A673 (cell line): ENCODE measurements around the gene ADCYAP1R1. TPM values are rescaled to one million over a fixed set of nuclear protein-coding genes. Genes with fewer than 3 reads are reported as not detected.
"Not testable (repeated sequence)": the region's sequence is repeated elsewhere in the genome, so short reads cannot be mapped to it uniquely, and the experiment has no call there.

Source experiments
- BruUV-seq: library from RNA; stranded (reverse); fragments of 400-500 nt; replicated peaks from 2 replicates; lab custom pipeline; 2021; lab: Mats Ljungman, UMichigan
- CTCF ChIA-PET: fragments of 300-600 bp; sonication (Branson Sonifier 250); formaldehyde crosslinking; loops from one replicate; lab custom pipeline; 2022; ENCODE audit warnings: antibody characterized with exemption; lab: Charles Lee
- POLR2A ChIA-PET: fragments of 300-600 bp; sonication (Branson Sonifier 250); formaldehyde crosslinking; loops from one replicate; lab custom pipeline; 2022; ENCODE audit warnings: antibody characterized with exemption; ENCODE audit not compliant: low non-redundant PET; lab: Charles Lee
- DNase-seq: peaks from one replicate; pipeline ENCODE4 v3.0.0-alpha.2; 2015; ENCODE audit warnings: low spot score
- H3K27ac ChIP-seq: fragments of 200-600 bp; sonication (generic); 2 replicates; pipeline ENCODE4 v1.5.1; 2016; ENCODE audit warnings: mixed run types, low read depth, mild to moderate bottlenecking, mixed read lengths, antibody characterized with exemption, low read length; ENCODE audit not compliant: poor library complexity, severe bottlenecking
- H3K27me3 ChIP-seq: fragments of 200-600 bp; sonication (generic); replicated peaks from 2 replicates; pipeline ENCODE4 v1.6.1; 2017; ENCODE audit warnings: mixed run types, low read depth, mild to moderate bottlenecking, mixed read lengths, antibody characterized with exemption, low read length; ENCODE audit not compliant: insufficient read depth, poor library complexity
- H3K36me3 ChIP-seq: fragments of 200-600 bp; sonication (generic); 2 replicates; pipeline ENCODE4 v1.6.1; 2016; ENCODE audit warnings: mixed run types, mild to moderate bottlenecking, mixed read lengths, antibody characterized with exemption, low read length; ENCODE audit not compliant: insufficient read depth, poor library complexity, severe bottlenecking
- H3K4me1 ChIP-seq: fragments of 200-600 bp; sonication (generic); 2 replicates; pipeline ENCODE4 v1.6.1; 2017; ENCODE audit warnings: mixed run types, mild to moderate bottlenecking, mixed read lengths, antibody characterized with exemption, low read length; ENCODE audit not compliant: insufficient read depth, poor library complexity, severe bottlenecking
- H3K4me3 ChIP-seq: fragments of 200-600 bp; sonication (generic); 2 replicates; pipeline ENCODE4 v1.5.1; 2016; ENCODE audit warnings: low read depth, mixed run types, mild to moderate bottlenecking, mixed read lengths, low read length; ENCODE audit not compliant: poor library complexity, severe bottlenecking
- H3K9me3 ChIP-seq: fragments of 200-600 bp; sonication (generic); 2 replicates; pipeline ENCODE4 v1.6.1; 2016; ENCODE audit warnings: mixed run types, low read depth, mild to moderate bottlenecking, mixed read lengths, antibody characterized with exemption, low read length; ENCODE audit not compliant: poor library complexity, severe bottlenecking
- EZH2 ChIP-seq: fragments of 200-600 bp; sonication (generic); IDR thresholded peaks from 2 replicates; pipeline ENCODE4 v1.6.1; 2017; ENCODE audit warnings: borderline replicate concordance, low read depth, mild to moderate bottlenecking, mixed read lengths, antibody characterized with exemption, low read length; ENCODE audit not compliant: poor library complexity, severe bottlenecking
- intact Hi-C: fragments of 100-400 bp; cut with micrococcal nuclease; formaldehyde crosslinking; loops from one replicate; pipeline ENCODE4 v1.10.0; 2022; ENCODE audit not compliant: unreplicated experiment
- total RNA-seq: library from RNA; stranded (reverse); gene quantifications from 2 replicates; pipeline ENCODE4 v1.2.3, GENCODE V29; 2021
- TF ChIP-seq, protein P1 (sequence below): fragments of 300-800, 200-600 bp; sonication (generic); conservative IDR thresholded peaks from 2 replicates; pipeline ENCODE4 v1.5.1; 2017; ENCODE audit warnings: low read depth, mild to moderate bottlenecking, antibody characterized with exemption, low read length, moderate library complexity, mixed read lengths

Gene ADCYAP1R1
- total RNA-seq, 1 experiment from 2014 or later = not detected

DNA sequence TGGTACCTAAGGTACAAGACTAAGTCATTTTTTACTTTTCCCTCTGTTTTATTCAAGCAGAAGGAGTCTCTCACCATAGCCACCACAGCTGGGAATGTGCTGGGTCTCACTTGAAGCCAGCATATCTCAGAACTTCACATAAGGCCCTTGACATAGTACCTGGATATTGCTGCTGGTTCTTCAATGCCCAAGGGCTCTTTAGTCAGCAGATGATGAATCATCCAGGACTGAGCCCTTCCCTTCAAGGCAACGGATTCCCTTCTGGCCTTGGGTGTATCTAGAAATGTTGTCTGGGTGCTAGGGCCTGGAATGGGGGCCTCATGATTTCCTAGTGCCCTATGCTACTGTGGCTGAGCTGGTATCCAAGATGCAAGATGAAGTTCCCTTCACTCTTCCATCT, 93.9 kb downstream of the ADCYAP1R1 start:
- Histone ChIP-seq H3K36me3 (no peaks in the 10 kb centered on the region), H3K27me3 (no peaks in the 10 kb centered on the region), H3K4me3 (no peak overlapping the region), H3K27ac (no peak overlapping the region), H3K4me1 (no peaks in the 10 kb centered on the region), H3K9me3 (no peaks in the 10 kb centered on the region)
- no peak for DNase-seq
- TF ChIP-seq, protein P1, sequence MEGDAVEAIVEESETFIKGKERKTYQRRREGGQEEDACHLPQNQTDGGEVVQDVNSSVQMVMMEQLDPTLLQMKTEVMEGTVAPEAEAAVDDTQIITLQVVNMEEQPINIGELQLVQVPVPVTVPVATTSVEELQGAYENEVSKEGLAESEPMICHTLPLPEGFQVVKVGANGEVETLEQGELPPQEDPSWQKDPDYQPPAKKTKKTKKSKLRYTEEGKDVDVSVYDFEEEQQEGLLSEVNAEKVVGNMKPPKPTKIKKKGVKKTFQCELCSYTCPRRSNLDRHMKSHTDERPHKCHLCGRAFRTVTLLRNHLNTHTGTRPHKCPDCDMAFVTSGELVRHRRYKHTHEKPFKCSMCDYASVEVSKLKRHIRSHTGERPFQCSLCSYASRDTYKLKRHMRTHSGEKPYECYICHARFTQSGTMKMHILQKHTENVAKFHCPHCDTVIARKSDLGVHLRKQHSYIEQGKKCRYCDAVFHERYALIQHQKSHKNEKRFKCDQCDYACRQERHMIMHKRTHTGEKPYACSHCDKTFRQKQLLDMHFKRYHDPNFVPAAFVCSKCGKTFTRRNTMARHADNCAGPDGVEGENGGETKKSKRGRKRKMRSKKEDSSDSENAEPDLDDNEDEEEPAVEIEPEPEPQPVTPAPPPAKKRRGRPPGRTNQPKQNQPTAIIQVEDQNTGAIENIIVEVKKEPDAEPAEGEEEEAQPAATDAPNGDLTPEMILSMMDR = no peak
- no peak for TF ChIP-seq EZH2
- no TSS peak for BruUV-seq
- ChIA-PET CTCF (no interaction called here), POLR2A (no interaction called here)
- intact Hi-C loops = loop anchor here (5.0 kb wide), 1 partner anchor 486 kb away; no protein-coding TSS in a partner anchor

DNA sequence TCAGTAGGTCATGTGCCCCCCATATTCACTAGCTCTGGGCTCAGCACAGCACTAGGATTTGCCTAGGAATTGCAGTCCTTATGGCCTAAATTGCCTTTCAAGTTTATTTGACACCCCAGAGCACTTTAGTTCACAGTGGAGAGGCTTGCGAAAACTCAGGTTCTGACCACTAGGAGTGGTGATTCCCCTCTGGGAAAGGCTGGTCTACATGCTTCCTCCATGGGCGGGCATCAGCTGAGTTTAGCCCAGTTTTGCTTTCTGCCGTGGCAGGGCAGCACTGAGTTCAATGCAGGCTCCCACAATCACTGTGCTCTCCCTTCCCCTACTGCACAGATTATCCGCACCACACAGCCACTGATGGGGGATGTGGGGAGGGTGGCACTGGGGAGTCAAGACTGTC, 94.4 kb downstream of the ADCYAP1R1 start:
- ChIA-PET POLR2A (no interaction called here), CTCF (no interaction called here)
- intact Hi-C loops = loop anchor here (5.0 kb wide), 1 partner anchor 486 kb away; no protein-coding TSS in a partner anchor
- Histone ChIP-seq H3K4me1 (no peaks in the 10 kb centered on the region), H3K36me3 (no peaks in the 10 kb centered on the region), H3K27me3 (no peaks in the 10 kb centered on the region), H3K9me3 (no peaks in the 10 kb centered on the region), H3K27ac (no peak overlapping the region), H3K4me3 (no peak overlapping the region)
- no TSS peak for BruUV-seq
- TF ChIP-seq, protein P1 = no peak
- no peak for TF ChIP-seq EZH2
- no peak for DNase-seq

DNA sequence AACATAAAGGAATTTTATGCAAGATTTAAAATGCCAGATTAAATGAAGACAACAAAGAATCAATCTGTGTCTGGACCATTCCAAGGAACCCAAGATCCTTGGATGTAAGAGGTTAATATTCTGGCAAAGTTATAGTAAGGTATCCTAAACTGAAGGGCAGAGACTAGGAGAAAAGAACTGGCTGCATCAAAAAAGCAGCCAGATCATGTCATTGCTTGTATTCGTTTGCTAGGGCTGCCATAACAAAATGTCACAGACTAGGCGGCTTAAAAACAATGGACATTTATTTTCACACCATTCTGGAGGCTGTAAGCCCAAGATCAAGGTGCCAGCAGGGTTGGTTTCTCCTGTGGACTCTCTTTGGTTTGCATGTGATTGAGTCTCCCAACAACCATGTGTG, 99.7 kb downstream of the ADCYAP1R1 start:
- POLR2A ChIA-PET = no interaction called here

DNA sequence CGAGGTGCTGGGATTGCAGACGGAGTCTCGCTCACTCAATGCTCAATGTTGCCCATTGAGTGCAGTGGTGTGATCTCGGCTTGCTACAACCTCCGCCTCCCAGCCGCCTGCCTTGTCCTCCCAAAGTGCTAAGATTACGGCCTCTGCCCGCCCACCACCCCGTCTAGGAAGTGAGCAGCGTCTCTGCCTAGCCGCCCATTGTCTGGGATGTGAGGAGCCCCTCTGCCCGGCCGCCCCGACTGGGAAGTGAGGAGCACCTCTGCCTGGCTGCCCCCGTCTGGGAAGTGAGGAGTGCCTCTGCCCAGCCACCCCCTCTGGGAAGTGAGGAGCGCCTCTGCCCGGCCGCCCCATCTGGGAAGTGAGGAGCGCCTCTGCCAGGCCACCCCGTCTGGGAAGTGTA, 101.2 kb downstream of the ADCYAP1R1 start:
- H3K36me3 ChIP-seq, CTCF ChIA-PET, H3K27ac ChIP-seq, H3K4me3 ChIP-seq, H3K9me3 ChIP-seq, POLR2A ChIA-PET, H3K4me1 ChIP-seq, BruUV-seq, H3K27me3 ChIP-seq, DNase-seq, intact Hi-C loops: not testable (repeated sequence)

More for the DNA sequence above, 99.7 kb downstream of the ADCYAP1R1 start:
- Histone ChIP-seq H3K27ac (no peak overlapping the region), H3K9me3 (no peaks in the 10 kb centered on the region), H3K27me3 (no peaks in the 10 kb centered on the region), H3K36me3 (no peaks in the 10 kb centered on the region), H3K4me3 (no peak overlapping the region), H3K4me1 (no peaks in the 10 kb centered on the region)
- no TSS peak for BruUV-seq
- intact Hi-C loops = no loop called here
- no peak for DNase-seq
- TF ChIP-seq, protein P1 = no peak
- no peak for TF ChIP-seq EZH2
- CTCF ChIA-PET = no interaction called here
